ENCODE data around the gene SPATA9. TPM values are rescaled to one million over a fixed set of nuclear protein-coding genes. Genes with fewer than 3 reads are reported as not detected.

SPATA9 gene
- total and polyA plus RNA-seq, 2 of the 8 experiments (the other 6 are each of a cell fraction or from before 2014, with no cell fraction given): not detected

DNA sequence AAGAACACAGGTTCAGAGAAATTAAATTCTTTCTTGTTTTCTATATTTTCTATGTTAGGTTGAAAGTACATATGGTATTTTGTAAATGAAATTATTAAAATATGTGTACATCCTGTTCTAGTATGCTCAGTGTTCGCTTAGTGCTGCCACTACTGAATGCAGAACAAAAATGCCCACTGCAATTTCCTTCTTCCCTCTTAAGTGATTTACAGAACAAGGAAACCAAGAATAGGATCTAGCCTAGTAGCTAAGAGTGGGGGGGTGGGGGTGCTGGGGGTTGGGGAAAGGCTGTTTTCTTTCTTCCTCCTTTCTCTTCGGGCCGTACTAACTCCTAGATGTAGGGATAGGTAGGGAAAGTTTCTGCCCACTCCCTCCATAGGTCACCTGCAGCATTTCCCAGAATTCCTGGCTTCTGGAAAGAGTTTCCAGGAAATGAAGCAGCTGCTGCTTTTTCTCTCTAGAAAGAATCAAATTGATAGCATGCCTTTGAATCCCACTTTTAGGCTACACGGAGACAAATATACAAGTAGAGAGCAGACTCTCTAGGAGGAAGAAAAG is 15.7 kb downstream of the SPATA9 start:
- no peaks in the 10 kb centered on the region for H4K20me1 ChIP-seq (replicated peaks in 1 of 2; ENCODE audit: control insufficient read depth in 1 of 2, insufficient read depth in 2 of 2, low read length in 2 of 2)
- H3K36me3 ChIP-seq (ENCODE audit: control insufficient read depth in 2 of 4, insufficient read depth in 4 of 4, low read length in 3 of 4): no peaks in the 10 kb centered on the region
- H3K23me2 ChIP-seq (ENCODE audit: low read depth, low read length): no peaks in the 10 kb centered on the region
- no peak overlapping the region for H3K23ac ChIP-seq (ENCODE audit: insufficient read length)
- no peak overlapping the region for H3K4me3 ChIP-seq (ENCODE audit: extremely low read depth in 1 of 4, insufficient read depth in 2 of 4, low read depth in 3 of 4, low read length in 4 of 4)
- H3K14ac ChIP-seq (ENCODE audit: insufficient read length): no peak overlapping the region
- DNase-seq (ENCODE audit: low read depth in 1 of 2, low spot score in 2 of 2): no peak
- H2BK15ac ChIP-seq (ENCODE audit: low read length): no peak overlapping the region
- no peak overlapping the region for H2BK5ac ChIP-seq (ENCODE audit: low read depth, low read length)
- H2AK5ac ChIP-seq (ENCODE audit: low read depth, low read length): no peak overlapping the region
- no peak overlapping the region for H3K56ac ChIP-seq (replicated peaks; ENCODE audit: insufficient read length, low read depth, low read length)
- H3K27me3 ChIP-seq (replicated peaks in 1 of 4; ENCODE audit: control insufficient read depth in 3 of 4, extremely low read depth in 1 of 4, insufficient read depth in 3 of 4, low read length in 3 of 4): no peaks in the 10 kb centered on the region
- no peak for FAIRE-seq
- H2BK20ac ChIP-seq (ENCODE audit: low read length): no peak overlapping the region
- H3K9me3 ChIP-seq (ENCODE audit: insufficient read depth in 2 of 2, low read depth in 1 of 2, low read length in 1 of 2): no peaks in the 10 kb centered on the region
- no peak overlapping the region for H4K5ac ChIP-seq (ENCODE audit: insufficient read length, low read depth, low read length)
- H4K8ac ChIP-seq (ENCODE audit: extremely low read depth, insufficient read depth, low read length): no peak overlapping the region
- H3K9ac ChIP-seq (replicated peaks in 1 of 4; ENCODE audit: extremely low read depth in 1 of 4, low read depth in 3 of 4, low read length in 3 of 4): no peak overlapping the region
- no peak overlapping the region for H3K27ac ChIP-seq (ENCODE audit: low read depth, low read length)
- ChIA-PET POLR2A (ENCODE audit: partially characterized antibody) (interaction anchor here (1.2 kb wide), 1 partner anchor 44 kb away, joined by 3 read pairs; no protein-coding TSS in a partner anchor), CTCF (ENCODE audit: partially characterized antibody) (interaction anchor here (0.7 to 4.4 kb wide), 6 partner anchors 21 to 192 kb away, joined by 3 to 28 read pairs (median 3); partner anchors contain the start of gene RFESD)
- no peak overlapping the region for H2BK120ac ChIP-seq (replicated peaks; ENCODE audit: low read depth, low read length)
- no peaks in the 10 kb centered on the region for H3K79me1 ChIP-seq (ENCODE audit: low read depth, low read length)
- H3K18ac ChIP-seq (ENCODE audit: extremely low read depth, low read length): no peak overlapping the region
- H2BK12ac ChIP-seq (ENCODE audit: low read depth, low read length): no peak overlapping the region
- H4K91ac ChIP-seq (replicated peaks; ENCODE audit: insufficient read length, low read length): no peak overlapping the region
- no peaks in the 10 kb centered on the region for H3K79me2 ChIP-seq (ENCODE audit: control insufficient read depth in 1 of 2, insufficient read depth in 2 of 2, low read length in 2 of 2)
- WGBS, 2 experiments (ENCODE audit: extremely low coverage in 1 of 2, insufficient coverage in 1 of 2, insufficient read length in 1 of 2, insufficient replicate concordance in 2 of 2, low coverage in 1 of 2, low lambda C conversion rate in 2 of 2, missing lambda C conversion rate in 1 of 2): 93% methylated on average over 4 of the region's 4 CpGs; no CpG with 5 or more reads in 1 of the 2 experiments
- no peaks in the 10 kb centered on the region for H3K4me1 ChIP-seq (replicated peaks in 1 of 4; ENCODE audit: control insufficient read depth in 3 of 4, insufficient read depth in 4 of 4, low read length in 3 of 4)
- H3K4ac ChIP-seq (replicated peaks; ENCODE audit: insufficient read length, low read depth, low read length): no peak overlapping the region
- no peak overlapping the region for H3K4me2 ChIP-seq (ENCODE audit: insufficient read depth in 1 of 2, low read depth in 2 of 2, low read length in 2 of 2)
- H2AFZ ChIP-seq (ENCODE audit: low read length): 0 out of 2 replicates have a peak overlapping the region, but pooled peaks have one; percentile 67
- TF ChIP-seq HDAC2 (IDR thresholded peaks at IDR 0.05; ENCODE audit: borderline replicate concordance in 1 of 2, low read depth in 2 of 2, low read length in 2 of 2): no peak
- TF ChIP-seq CBX5 (IDR thresholded peaks at IDR 0.05; ENCODE audit: low read depth, low read length): no peak
- no peak for TF ChIP-seq EGR1 (IDR thresholded peaks at IDR 0.05; ENCODE audit: borderline replicate concordance, low read depth, low read length)
- TF ChIP-seq TBP (IDR thresholded peaks at IDR 0.05; ENCODE audit: low read depth, low read length): no peak
- TF ChIP-seq SIN3A (conservative IDR thresholded peaks at IDR 0.05 in 1 of 2, IDR thresholded peaks at IDR 0.05 in 1 of 2; ENCODE audit: low read depth in 1 of 2, low read length in 2 of 2): no peak
- no peak for TF ChIP-seq SIRT6 (IDR thresholded peaks at IDR 0.05; ENCODE audit: low read length)
- no peak for TF ChIP-seq SIX5 (IDR thresholded peaks at IDR 0.05; ENCODE audit: low read depth, low read length)
- TF ChIP-seq RAD21 (IDR thresholded peaks at IDR 0.05 in 1 of 2, conservative IDR thresholded peaks at IDR 0.05 in 1 of 2; ENCODE audit: low read depth in 2 of 2, low read length in 2 of 2): no peak
- no peak for TF ChIP-seq NRF1 (IDR thresholded peaks at IDR 0.05; ENCODE audit: low read depth, low read length)
- TF ChIP-seq YY1 (IDR thresholded peaks at IDR 0.05; ENCODE audit: low read depth, low read length): no peak
- TF ChIP-seq TEAD4 (IDR thresholded peaks at IDR 0.05; ENCODE audit: low read depth, low read length): no peak
- TF ChIP-seq TAF7 (optimal IDR thresholded peaks at IDR 0.05; ENCODE audit: borderline replicate concordance, low read depth, low read length): no peak
- no peak for TF ChIP-seq KDM5A (IDR thresholded peaks at IDR 0.05; ENCODE audit: low read length)
- TF ChIP-seq ASH2L (IDR thresholded peaks at IDR 0.05; ENCODE audit: low read length): no peak
